ENCODE measurements around the gene CSTPP1. TPM values are rescaled to one million over a fixed set of nuclear protein-coding genes. Genes with fewer than 3 reads are reported as not detected.

Gene CSTPP1
- total and polyA plus RNA-seq, 3 donors from 2014 or later = 39.0 to 70.0 (median 44.9) TPM

- DNase-seq = peak; percentile 99
- peaks cover 26% of the 10 kb centered on the region for H3K4me1 ChIP-seq
- 0% methylated on average over 77 of the region's 89 CpGs; no CpG with 5 or more reads in 1 of the 2 donors for WGBS, 2 donors
- H3K36me3 ChIP-seq (ENCODE audit: low read depth, missing control alignments) = no peaks in the 10 kb centered on the region
- intact Hi-C loops (cut with DNase I; ENCODE audit: low total_unique reads) = no loop called here
- H3K9me3 ChIP-seq = no peaks in the 10 kb centered on the region
- H3K27me3 ChIP-seq = no peaks in the 10 kb centered on the region
- TF ChIP-seq POLR2A (IDR thresholded peaks at IDR 0.05) (no peak), CTCF (IDR thresholded peaks at IDR 0.05) (no peak)
- peak within 1 kb of the TSS; percentile 96 to 100 for H3K4me3 ChIP-seq
- H3K27ac ChIP-seq = peak within 1 kb of the TSS; percentile 98 to 99
These were observed 240.0 kb downstream of the CSTPP1 start, which contains the start of gene ARFGAP2 for GRCh38 chr11:47176328-47177228. ARFGAP2 (minus strand) TSS chr11:47176879; CDS start chr11:47176853, 26 bp downstream.

GRCh38 chr11:47177229-47177845, 240.8 kb downstream of the CSTPP1 start:
- Histone ChIP-seq H3K4me3 (peak overlapping the region; percentile 96 to 100), H3K9me3 (no peaks in the 10 kb centered on the region), H3K27ac (peak overlapping the region; percentile 98 to 99), H3K27me3 (no peaks in the 10 kb centered on the region), H3K36me3 (ENCODE audit: low read depth, missing control alignments) (no peaks in the 10 kb centered on the region), H3K4me1 (peaks cover 26% of the 10 kb centered on the region)
- peak; percentile 85 for DNase-seq
- TF ChIP-seq POLR2A (IDR thresholded peaks at IDR 0.05) (no peak), CTCF (IDR thresholded peaks at IDR 0.05) (peak; percentile 62 to 86 (median 70))
- 0 to 10% methylated on average over 2 to 21 of the region's 21 CpGs for WGBS, 2 donors
- intact Hi-C loops (cut with DNase I; ENCODE audit: low total_unique reads) = no loop called here

- WGBS, 2 donors = 23% methylated on average over 6 of the region's 6 CpGs; no CpG with 5 or more reads in 1 of the 2 donors
- peak; percentile 41 for DNase-seq
- no peaks in the 10 kb centered on the region for H3K27me3 ChIP-seq
These were observed 241.3 kb downstream of the CSTPP1 start for GRCh38 chr11:47177846-47178245.

GRCh38 chr11:47178316-47178715, 241.8 kb downstream of the CSTPP1 start:
- no peaks in the 10 kb centered on the region for H3K27me3 ChIP-seq
- DNase-seq = no peak
- no peaks in the 10 kb centered on the region for H3K36me3 ChIP-seq (ENCODE audit: low read depth, missing control alignments)
- peaks cover 26% of the 10 kb centered on the region for H3K4me1 ChIP-seq
- WGBS, 2 donors = 73 to 87% methylated on average over 11 of the region's 11 CpGs
- TF ChIP-seq CTCF (IDR thresholded peaks at IDR 0.05) (no peak), POLR2A (IDR thresholded peaks at IDR 0.05) (no peak)
- H3K27ac ChIP-seq = peak overlapping the region; percentile 98 to 99
- no peaks in the 10 kb centered on the region for H3K9me3 ChIP-seq
- no peak overlapping the region for H3K4me3 ChIP-seq
- intact Hi-C loops (cut with DNase I; ENCODE audit: low total_unique reads) = no loop called here

More at GRCh38 chr11:47177846-47178245, 241.3 kb downstream of the CSTPP1 start:
- no peak overlapping the region for H3K4me3 ChIP-seq
- peak overlapping the region; percentile 98 to 99 for H3K27ac ChIP-seq
- intact Hi-C loops (cut with DNase I; ENCODE audit: low total_unique reads) = no loop called here
- no peaks in the 10 kb centered on the region for H3K9me3 ChIP-seq
- H3K4me1 ChIP-seq = peaks cover 26% of the 10 kb centered on the region
- no peak for TF ChIP-seq POLR2A (IDR thresholded peaks at IDR 0.05)
- TF ChIP-seq CTCF (IDR thresholded peaks at IDR 0.05) = no peak
- H3K36me3 ChIP-seq (ENCODE audit: low read depth, missing control alignments) = no peaks in the 10 kb centered on the region
